Ishikawa (cell line): Measurements from ENCODE around the gene GDAP1L1.

ENCODE experiments used
- CEBPB ChIP-seq: IDR thresholded peaks from 2 replicates; pipeline ENCODE4 v1.6.1; 2012
- CREB1 ChIP-seq: IDR thresholded peaks from 2 replicates; pipeline ENCODE4 v1.6.1; 2012; ENCODE audit warnings: low read depth
- EGR1 ChIP-seq: IDR thresholded peaks from 2 replicates; pipeline ENCODE4 v1.6.1; 2012
- EP300 ChIP-seq: IDR thresholded peaks from 2 replicates; pipeline ENCODE4 v1.6.1; 2012; ENCODE audit warnings: borderline replicate concordance
- FOXM1 ChIP-seq: IDR thresholded peaks from 2 replicates; pipeline ENCODE4 v1.6.1; 2012; ENCODE audit warnings: low read depth, borderline replicate concordance
- NFIC ChIP-seq: IDR thresholded peaks from 2 replicates; pipeline ENCODE4 v1.6.1; 2012
- RAD21 ChIP-seq: IDR thresholded peaks from 2 replicates; pipeline ENCODE4 v1.6.1; 2012; ENCODE audit warnings: low read depth
- TAF1 ChIP-seq: IDR thresholded peaks from 2 replicates; pipeline ENCODE4 v1.6.1; 2012; ENCODE audit warnings: low read depth, mild to moderate bottlenecking
- TCF12 ChIP-seq: IDR thresholded peaks from 2 replicates; pipeline ENCODE4 v1.6.1; 2012; ENCODE audit warnings: low read depth
- TEAD4 ChIP-seq: IDR thresholded peaks from 2 replicates; pipeline ENCODE4 v1.6.1; 2012
- YY1 ChIP-seq: IDR thresholded peaks from 2 replicates; pipeline ENCODE4 v1.6.1; 2012; ENCODE audit warnings: low read depth
- ZBTB7A ChIP-seq: IDR thresholded peaks from 2 replicates; pipeline ENCODE4 v1.6.1; 2012; ENCODE audit warnings: low read depth
- TF ChIP-seq, protein P1 (sequence below): IDR thresholded peaks from 2 replicates; pipeline ENCODE4 v1.6.1; 2012
- TF ChIP-seq, protein P2 (sequence below): IDR thresholded peaks from 2 replicates; pipeline ENCODE4 v1.6.1; 2012
- TF ChIP-seq, protein P3 (sequence below): IDR thresholded peaks from 2 replicates; pipeline ENCODE4 v1.6.1; 2012; ENCODE audit warnings: low read depth, mild to moderate bottlenecking

GDAP1L1 gene

DNA sequence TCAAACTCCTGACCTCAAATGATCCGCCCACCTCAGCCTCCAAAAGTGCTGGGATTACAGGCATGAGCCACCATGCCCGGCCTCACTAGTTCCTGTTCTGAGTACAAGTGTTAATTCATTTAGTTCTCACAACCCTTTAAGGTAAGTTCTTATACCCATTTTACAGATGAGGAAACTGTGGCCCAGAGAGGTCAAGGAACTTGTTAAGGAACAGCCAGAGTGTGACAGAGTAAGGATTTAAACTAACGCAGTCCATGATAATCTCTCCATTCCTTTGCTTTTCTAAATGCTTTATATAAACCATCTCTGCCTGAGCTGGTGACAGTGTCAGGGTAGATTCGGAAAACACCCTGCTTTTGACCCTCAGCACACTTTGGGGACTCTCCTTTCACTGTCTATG, 50.6 kb downstream of the GDAP1L1 start:
- TF ChIP-seq, protein P1, sequence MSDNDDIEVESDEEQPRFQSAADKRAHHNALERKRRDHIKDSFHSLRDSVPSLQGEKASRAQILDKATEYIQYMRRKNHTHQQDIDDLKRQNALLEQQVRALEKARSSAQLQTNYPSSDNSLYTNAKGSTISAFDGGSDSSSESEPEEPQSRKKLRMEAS, result no peak
- TF ChIP-seq TCF12, result no peak
- no peak for TF ChIP-seq TAF1

- no peak for TF ChIP-seq EP300
- TF ChIP-seq YY1, result no peak
- TF ChIP-seq, protein P2, sequence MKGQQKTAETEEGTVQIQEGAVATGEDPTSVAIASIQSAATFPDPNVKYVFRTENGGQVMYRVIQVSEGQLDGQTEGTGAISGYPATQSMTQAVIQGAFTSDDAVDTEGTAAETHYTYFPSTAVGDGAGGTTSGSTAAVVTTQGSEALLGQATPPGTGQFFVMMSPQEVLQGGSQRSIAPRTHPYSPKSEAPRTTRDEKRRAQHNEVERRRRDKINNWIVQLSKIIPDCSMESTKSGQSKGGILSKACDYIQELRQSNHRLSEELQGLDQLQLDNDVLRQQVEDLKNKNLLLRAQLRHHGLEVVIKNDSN, result no peak
- TF ChIP-seq, protein P1, result no peak
- no peak for TF ChIP-seq FOXM1
- no peak for TF ChIP-seq RAD21
- TF ChIP-seq ZBTB7A, result no peak
- TF ChIP-seq CREB1, result no peak
- no peak for TF ChIP-seq TCF12
- no peak for TF ChIP-seq NFIC
- no peak for TF ChIP-seq CEBPB
- no peak for TF ChIP-seq TAF1
- TF ChIP-seq, protein P3, sequence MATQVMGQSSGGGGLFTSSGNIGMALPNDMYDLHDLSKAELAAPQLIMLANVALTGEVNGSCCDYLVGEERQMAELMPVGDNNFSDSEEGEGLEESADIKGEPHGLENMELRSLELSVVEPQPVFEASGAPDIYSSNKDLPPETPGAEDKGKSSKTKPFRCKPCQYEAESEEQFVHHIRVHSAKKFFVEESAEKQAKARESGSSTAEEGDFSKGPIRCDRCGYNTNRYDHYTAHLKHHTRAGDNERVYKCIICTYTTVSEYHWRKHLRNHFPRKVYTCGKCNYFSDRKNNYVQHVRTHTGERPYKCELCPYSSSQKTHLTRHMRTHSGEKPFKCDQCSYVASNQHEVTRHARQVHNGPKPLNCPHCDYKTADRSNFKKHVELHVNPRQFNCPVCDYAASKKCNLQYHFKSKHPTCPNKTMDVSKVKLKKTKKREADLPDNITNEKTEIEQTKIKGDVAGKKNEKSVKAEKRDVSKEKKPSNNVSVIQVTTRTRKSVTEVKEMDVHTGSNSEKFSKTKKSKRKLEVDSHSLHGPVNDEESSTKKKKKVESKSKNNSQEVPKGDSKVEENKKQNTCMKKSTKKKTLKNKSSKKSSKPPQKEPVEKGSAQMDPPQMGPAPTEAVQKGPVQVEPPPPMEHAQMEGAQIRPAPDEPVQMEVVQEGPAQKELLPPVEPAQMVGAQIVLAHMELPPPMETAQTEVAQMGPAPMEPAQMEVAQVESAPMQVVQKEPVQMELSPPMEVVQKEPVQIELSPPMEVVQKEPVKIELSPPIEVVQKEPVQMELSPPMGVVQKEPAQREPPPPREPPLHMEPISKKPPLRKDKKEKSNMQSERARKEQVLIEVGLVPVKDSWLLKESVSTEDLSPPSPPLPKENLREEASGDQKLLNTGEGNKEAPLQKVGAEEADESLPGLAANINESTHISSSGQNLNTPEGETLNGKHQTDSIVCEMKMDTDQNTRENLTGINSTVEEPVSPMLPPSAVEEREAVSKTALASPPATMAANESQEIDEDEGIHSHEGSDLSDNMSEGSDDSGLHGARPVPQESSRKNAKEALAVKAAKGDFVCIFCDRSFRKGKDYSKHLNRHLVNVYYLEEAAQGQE, result no peak
These were observed 54.2 kb downstream of the GDAP1L1 start for GRCh38 chr20:44301285-44301684.

GRCh38 chr20:44302026-44302669, 55.0 kb downstream of the GDAP1L1 start:
- TF ChIP-seq ZBTB7A, result no peak
- no peak for TF ChIP-seq TAF1
- TF ChIP-seq RAD21, result no peak
- no peak for TF ChIP-seq CREB1
- TF ChIP-seq FOXM1, result no peak
- TF ChIP-seq TEAD4, result no peak
- no peak for TF ChIP-seq CEBPB
- TF ChIP-seq, protein P3, result no peak
- TF ChIP-seq, protein P2, result no peak
- no peak for TF ChIP-seq NFIC
- no peak for TF ChIP-seq EGR1
- TF ChIP-seq EP300, result no peak
- TF ChIP-seq YY1, result no peak
- TF ChIP-seq, protein P1, result no peak
- no peak for TF ChIP-seq TCF12

DNA sequence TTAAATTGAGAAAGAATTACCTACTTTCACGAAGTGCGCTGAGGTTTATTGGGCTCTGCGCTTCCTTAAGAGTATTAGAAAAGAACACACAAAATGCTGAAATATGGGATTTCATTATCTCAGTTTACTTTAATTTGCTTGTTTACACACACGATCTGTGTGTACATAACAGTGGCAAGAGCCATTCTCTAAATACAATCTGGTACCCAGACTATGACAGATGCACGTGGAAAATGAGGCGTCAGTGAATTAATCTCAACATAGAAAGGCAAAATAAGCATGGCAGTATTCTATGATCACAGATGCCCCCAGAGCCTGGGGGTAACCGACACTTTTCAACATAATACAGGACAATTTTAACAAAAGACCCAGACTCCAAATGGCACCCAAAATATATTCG, 55.6 kb downstream of the GDAP1L1 start:
- no peak for TF ChIP-seq CEBPB
- TF ChIP-seq, protein P1, result no peak
- no peak for TF ChIP-seq NFIC

DNA sequence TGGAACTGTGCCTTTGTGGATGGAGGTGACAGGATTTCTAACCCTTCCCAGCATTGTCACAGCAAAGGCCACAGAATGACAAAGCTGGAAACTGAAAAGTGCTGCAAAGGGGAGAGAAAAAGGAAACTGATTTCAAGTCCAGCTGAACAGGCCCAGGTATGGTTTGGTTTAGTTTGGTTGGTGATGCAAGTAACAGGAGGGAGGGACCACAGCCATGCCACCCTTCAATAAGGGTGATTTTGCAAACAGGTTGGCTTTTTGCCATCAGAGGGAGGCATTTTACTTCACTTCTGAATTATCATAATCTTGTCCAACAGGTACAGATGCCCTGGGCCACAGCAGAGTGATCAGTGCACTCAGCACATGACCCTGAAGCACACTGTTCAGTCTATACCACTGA, 57.3 kb downstream of the GDAP1L1 start:
- TF ChIP-seq EP300 (no peak), EGR1 (no peak), FOXM1 (no peak), TCF12 (no peak), YY1 (no peak), NFIC (no peak), TAF1 (no peak), TEAD4 (no peak), ZBTB7A (no peak), RAD21 (no peak), CREB1 (no peak), CEBPB (no peak)
- TF ChIP-seq, protein P3, result no peak
- TF ChIP-seq, protein P1, result no peak
- TF ChIP-seq, protein P2, result no peak
